HL-60 (cell line): ENCODE data around the gene SLC38A11.

Experiments
- GABPA ChIP-seq: IDR thresholded peaks from 2 replicates; pipeline ENCODE4 v1.6.1; 2012; ENCODE audit warnings: low read depth
- POLR2AphosphoS5 ChIP-seq: IDR thresholded peaks from 2 replicates; pipeline ENCODE4 v1.6.1; 2012; ENCODE audit warnings: low read depth
- SPI1 ChIP-seq: IDR thresholded peaks from 2 replicates; pipeline ENCODE4 v1.6.1; 2012; ENCODE audit warnings: low read depth, mild to moderate bottlenecking, borderline replicate concordance
- TF ChIP-seq, protein P1 (sequence below): IDR thresholded peaks from one replicate; pipeline ENCODE4 v1.5.1; 2011; ENCODE audit warnings: low read length, control low read depth, inconsistent platforms; ENCODE audit not compliant: insufficient read depth
- TF ChIP-seq, protein P2 (sequence below): IDR thresholded peaks from 2 replicates; pipeline ENCODE4 v1.6.1; 2012; ENCODE audit warnings: low read depth; ENCODE audit not compliant: insufficient replicate concordance

DNA sequence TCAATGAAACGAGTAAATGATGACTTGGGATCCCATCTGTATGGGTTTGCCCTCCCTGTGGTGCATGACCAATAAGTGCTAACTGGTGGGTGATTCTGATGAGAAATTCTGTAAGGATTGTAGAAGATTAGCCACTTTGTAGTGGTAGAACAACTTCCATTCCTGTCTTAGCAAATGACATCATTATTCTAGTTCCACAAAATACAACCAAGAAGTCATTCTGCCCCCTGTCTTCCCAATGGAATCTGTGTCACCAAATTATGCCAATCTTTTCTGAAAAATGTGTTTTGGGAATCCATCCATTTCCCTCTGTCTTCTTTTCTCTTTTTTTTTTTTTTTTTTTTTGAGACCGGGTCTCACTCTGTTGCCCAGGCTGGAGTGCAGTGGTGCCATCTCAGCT lies 48.4 kb downstream of the SLC38A11 start:
- TF ChIP-seq, protein P1, sequence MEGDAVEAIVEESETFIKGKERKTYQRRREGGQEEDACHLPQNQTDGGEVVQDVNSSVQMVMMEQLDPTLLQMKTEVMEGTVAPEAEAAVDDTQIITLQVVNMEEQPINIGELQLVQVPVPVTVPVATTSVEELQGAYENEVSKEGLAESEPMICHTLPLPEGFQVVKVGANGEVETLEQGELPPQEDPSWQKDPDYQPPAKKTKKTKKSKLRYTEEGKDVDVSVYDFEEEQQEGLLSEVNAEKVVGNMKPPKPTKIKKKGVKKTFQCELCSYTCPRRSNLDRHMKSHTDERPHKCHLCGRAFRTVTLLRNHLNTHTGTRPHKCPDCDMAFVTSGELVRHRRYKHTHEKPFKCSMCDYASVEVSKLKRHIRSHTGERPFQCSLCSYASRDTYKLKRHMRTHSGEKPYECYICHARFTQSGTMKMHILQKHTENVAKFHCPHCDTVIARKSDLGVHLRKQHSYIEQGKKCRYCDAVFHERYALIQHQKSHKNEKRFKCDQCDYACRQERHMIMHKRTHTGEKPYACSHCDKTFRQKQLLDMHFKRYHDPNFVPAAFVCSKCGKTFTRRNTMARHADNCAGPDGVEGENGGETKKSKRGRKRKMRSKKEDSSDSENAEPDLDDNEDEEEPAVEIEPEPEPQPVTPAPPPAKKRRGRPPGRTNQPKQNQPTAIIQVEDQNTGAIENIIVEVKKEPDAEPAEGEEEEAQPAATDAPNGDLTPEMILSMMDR: no peak
- TF ChIP-seq POLR2AphosphoS5: no peak
- no peak for TF ChIP-seq GABPA
- TF ChIP-seq, protein P2, sequence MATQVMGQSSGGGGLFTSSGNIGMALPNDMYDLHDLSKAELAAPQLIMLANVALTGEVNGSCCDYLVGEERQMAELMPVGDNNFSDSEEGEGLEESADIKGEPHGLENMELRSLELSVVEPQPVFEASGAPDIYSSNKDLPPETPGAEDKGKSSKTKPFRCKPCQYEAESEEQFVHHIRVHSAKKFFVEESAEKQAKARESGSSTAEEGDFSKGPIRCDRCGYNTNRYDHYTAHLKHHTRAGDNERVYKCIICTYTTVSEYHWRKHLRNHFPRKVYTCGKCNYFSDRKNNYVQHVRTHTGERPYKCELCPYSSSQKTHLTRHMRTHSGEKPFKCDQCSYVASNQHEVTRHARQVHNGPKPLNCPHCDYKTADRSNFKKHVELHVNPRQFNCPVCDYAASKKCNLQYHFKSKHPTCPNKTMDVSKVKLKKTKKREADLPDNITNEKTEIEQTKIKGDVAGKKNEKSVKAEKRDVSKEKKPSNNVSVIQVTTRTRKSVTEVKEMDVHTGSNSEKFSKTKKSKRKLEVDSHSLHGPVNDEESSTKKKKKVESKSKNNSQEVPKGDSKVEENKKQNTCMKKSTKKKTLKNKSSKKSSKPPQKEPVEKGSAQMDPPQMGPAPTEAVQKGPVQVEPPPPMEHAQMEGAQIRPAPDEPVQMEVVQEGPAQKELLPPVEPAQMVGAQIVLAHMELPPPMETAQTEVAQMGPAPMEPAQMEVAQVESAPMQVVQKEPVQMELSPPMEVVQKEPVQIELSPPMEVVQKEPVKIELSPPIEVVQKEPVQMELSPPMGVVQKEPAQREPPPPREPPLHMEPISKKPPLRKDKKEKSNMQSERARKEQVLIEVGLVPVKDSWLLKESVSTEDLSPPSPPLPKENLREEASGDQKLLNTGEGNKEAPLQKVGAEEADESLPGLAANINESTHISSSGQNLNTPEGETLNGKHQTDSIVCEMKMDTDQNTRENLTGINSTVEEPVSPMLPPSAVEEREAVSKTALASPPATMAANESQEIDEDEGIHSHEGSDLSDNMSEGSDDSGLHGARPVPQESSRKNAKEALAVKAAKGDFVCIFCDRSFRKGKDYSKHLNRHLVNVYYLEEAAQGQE: no peak
- TF ChIP-seq SPI1: no peak
